GM10266 (cell line): ENCODE results near the gene NTSR1.

ENCODE experiments used
- DNase-seq: peaks from one replicate; pipeline ENCODE4 v3.0.0; 2012; ENCODE audit errors: extremely low spot score
- CTCF ChIP-seq: IDR thresholded peaks from 2 replicates; pipeline ENCODE4 v1.5.1; 2012; ENCODE audit warnings: mild to moderate bottlenecking, low read depth; ENCODE audit not compliant: control insufficient read depth, insufficient read depth; ENCODE audit errors: missing control alignments

The NTSR1 gene

DNA sequence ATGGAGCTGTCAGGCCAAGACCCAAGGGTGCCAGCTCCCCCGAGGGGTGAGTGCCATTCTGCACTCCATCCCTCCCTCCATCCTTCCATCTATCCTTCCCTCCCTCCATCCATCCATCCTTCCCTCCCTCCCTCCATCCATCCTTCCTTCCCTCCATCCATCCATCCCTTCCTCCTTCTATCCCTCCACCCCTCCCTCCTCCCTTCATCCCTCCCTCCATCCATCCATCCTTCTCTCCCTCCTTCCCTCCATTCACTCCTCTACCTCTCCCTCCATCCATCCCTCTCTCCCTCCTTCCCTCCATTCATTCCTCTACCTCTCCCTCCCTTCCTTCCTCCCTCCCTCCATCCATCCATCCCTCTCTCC, 46.3 kb downstream of the NTSR1 start:
- no peak for TF ChIP-seq CTCF

GRCh38 chr20:62755817-62756724, 47.4 kb downstream of the NTSR1 start:
- no peak for DNase-seq
- no peak for TF ChIP-seq CTCF

More for the DNA sequence above, 46.3 kb downstream of the NTSR1 start:
- DNase-seq, result no peak

GRCh38 chr20:62758226-62758912, 49.7 kb downstream of the NTSR1 start:
- no peak for TF ChIP-seq CTCF
- DNase-seq, result no peak

- TF ChIP-seq CTCF, result no peak
- DNase-seq, result no peak
Observed at GRCh38 chr20:62759981-62760431, 51.4 kb downstream of the NTSR1 start.

DNA sequence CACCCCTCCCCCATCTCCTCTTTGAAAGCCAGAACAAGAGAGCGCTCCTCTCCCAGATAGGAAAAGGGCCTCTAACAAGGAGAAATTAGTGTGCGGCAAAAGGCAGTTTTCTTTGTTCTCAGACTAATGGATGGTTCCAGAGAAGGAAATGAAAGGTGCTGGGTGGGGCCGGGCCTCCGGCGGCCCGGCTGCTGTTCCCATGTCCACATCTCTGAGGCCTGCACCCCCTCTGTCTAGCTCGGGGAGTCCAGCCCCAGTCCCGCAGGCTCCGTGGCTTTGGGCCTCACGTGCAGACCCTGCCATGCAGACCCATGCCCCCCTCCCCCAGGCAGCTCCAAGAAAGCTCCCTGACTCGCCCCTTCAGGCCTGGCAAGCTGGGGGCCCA, 51.8 kb downstream of the NTSR1 start:
- TF ChIP-seq CTCF, result no peak
- DNase-seq, result no peak

- DNase-seq, result no peak
- no peak for TF ChIP-seq CTCF
Observed at GRCh38 chr20:62760856-62761758, 52.5 kb downstream of the NTSR1 start.
